ENCODE data around the gene SYPL1.

- TF ChIP-seq CTCF (IDR thresholded peaks at IDR 0.05) = no peak
- TF ChIP-seq EZH2phosphoT487 (IDR thresholded peaks at IDR 0.05) = no peak
- no peak for TF ChIP-seq EZH2 (IDR thresholded peaks at IDR 0.05)
These were observed 11.1 kb downstream of the SYPL1 start for GRCh38 chr7:106100863-106101629.
